ENCODE results near the gene FCGR1A.
"Not testable (repeated sequence)": the region's sequence is repeated elsewhere in the genome, so short reads cannot be mapped to it uniquely, and the experiment has no call there.

- TF ChIP-seq CTCF (IDR thresholded peaks at IDR 0.05; ENCODE audit: poor library complexity); EZH2phosphoT487 (IDR thresholded peaks at IDR 0.05; ENCODE audit: low read depth, severe bottlenecking, unreplicated experiment): not testable (repeated sequence)
Observed at GRCh38 chr1:149734692-149735091, 47.8 kb upstream of the FCGR1A start.
